Neuronal stem cell (in vitro differentiated cells): Measurements from ENCODE around the gene EIF5.

Experiments used
- small RNA-seq: library from polyadenylated mRNA; stranded (forward); fragments of <200 nt; extraction: miRNeasy Mini kit (QIAGEN cat#:217004); gene quantifications from one replicate; pipeline ENCODE3, GENCODE V24; 2013; ENCODE audit not compliant: insufficient read depth

Gene EIF5

Small RNA genes within 50 kb of the gene (small RNA-seq; reads per million reads assigned to genes)
- gene SNORA28 = 89.1 reads per million, percentile 96 among the genes with 10 or more reads in this experiment
